ENCODE results near the gene CAMTA2. TPM values are rescaled to one million over a fixed set of nuclear protein-coding genes. Genes with fewer than 3 reads are reported as not detected.

Gene CAMTA2
- polyA plus RNA-seq, 1 donor (not counting 4 experiments of a cell fraction or from before 2014, with no cell fraction given), result 8.5 TPM

- Histone ChIP-seq H3K4me3 (ENCODE audit: control insufficient read depth in 2 of 3, extremely low read depth in 1 of 3, insufficient read depth in 2 of 3, low read depth in 1 of 3, low read length in 3 of 3) (peak overlapping the region; percentile 71 to 94 (median 92)), H3K79me2 (ENCODE audit: control insufficient read depth, insufficient read depth, low read length) (peaks cover 5% of the 10 kb centered on the region), H3K4me2 (ENCODE audit: control insufficient read depth, extremely low read depth, insufficient read depth, low read depth, low read length) (peak overlapping the region; percentile 95), H4K20me1 (ENCODE audit: control insufficient read depth, extremely low read depth, insufficient read depth, low read length) (no peaks in the 10 kb centered on the region), H3K9me1 (ENCODE audit: control insufficient read depth, extremely low read depth, insufficient read depth, low read length) (no peaks in the 10 kb centered on the region), H2AFZ (ENCODE audit: control insufficient read depth, low read length) (peak overlapping the region; percentile 49), H3K9ac (ENCODE audit: control insufficient read depth, extremely low read depth, insufficient read depth, low read length) (peak overlapping the region; percentile 97), H3K9me3 (ENCODE audit: control insufficient read depth, low read depth, low read length) (no peaks in the 10 kb centered on the region), H3K36me3 (ENCODE audit: control insufficient read depth in 2 of 2, extremely low read depth in 1 of 2, insufficient read depth in 2 of 2, low read length in 2 of 2) (peaks cover 20 to 27% of the 10 kb centered on the region in 2 experiments), H3K27me3 (ENCODE audit: control insufficient read depth, extremely low read depth, insufficient read depth, low read length) (no peaks in the 10 kb centered on the region), H3K4me1 (ENCODE audit: control insufficient read depth, extremely low read depth, insufficient read depth, low read length) (peaks cover 31% of the 10 kb centered on the region), H3K27ac (ENCODE audit: control insufficient read depth, insufficient read depth, low read length) (peak overlapping the region; percentile 99)
- FAIRE-seq (no peak), DNase-seq (ENCODE audit: low read depth, low spot score) (no peak)
- dilution Hi-C loops (cut with MboI; ENCODE audit: extremely low pct_ligation_motif_present, low sequenced_read_pairs), result no loop called here
- TF ChIP-seq EZH2 (IDR thresholded peaks at IDR 0.05; ENCODE audit: low read length) (no peak), CTCF (optimal IDR thresholded peaks at IDR 0.05 in 1 of 3, IDR thresholded peaks at IDR 0.05 in 1 of 3, conservative IDR thresholded peaks at IDR 0.05 in 1 of 3; ENCODE audit: extremely low read depth in 1 of 3, insufficient read depth in 2 of 3, low read length in 3 of 3) (no peak)
Measured at GRCh38 chr17:4968486-4969046, 18.9 kb downstream of the CAMTA2 start.

- Histone ChIP-seq H3K4me1 (ENCODE audit: control insufficient read depth, extremely low read depth, insufficient read depth, low read length) (peaks cover 31% of the 10 kb centered on the region), H3K9me1 (ENCODE audit: control insufficient read depth, extremely low read depth, insufficient read depth, low read length) (no peaks in the 10 kb centered on the region), H3K4me2 (ENCODE audit: control insufficient read depth, extremely low read depth, insufficient read depth, low read depth, low read length) (peak within 1 kb of the TSS; percentile 95), H3K4me3 (ENCODE audit: control insufficient read depth in 2 of 3, extremely low read depth in 1 of 3, insufficient read depth in 2 of 3, low read depth in 1 of 3, low read length in 3 of 3) (peak within 1 kb of the TSS; percentile 71 to 94 (median 92)), H3K27ac (ENCODE audit: control insufficient read depth, insufficient read depth, low read length) (peak within 1 kb of the TSS; percentile 99), H3K27me3 (ENCODE audit: control insufficient read depth, extremely low read depth, insufficient read depth, low read length) (no peaks in the 10 kb centered on the region), H3K36me3 (ENCODE audit: control insufficient read depth in 2 of 2, extremely low read depth in 1 of 2, insufficient read depth in 2 of 2, low read length in 2 of 2) (peaks cover 14 to 25% of the 10 kb centered on the region in 2 experiments), H3K9ac (ENCODE audit: control insufficient read depth, extremely low read depth, insufficient read depth, low read length) (peak within 1 kb of the TSS; percentile 97), H3K9me3 (ENCODE audit: control insufficient read depth, low read depth, low read length) (no peaks in the 10 kb centered on the region), H4K20me1 (ENCODE audit: control insufficient read depth, extremely low read depth, insufficient read depth, low read length) (no peaks in the 10 kb centered on the region), H3K79me2 (ENCODE audit: control insufficient read depth, insufficient read depth, low read length) (peaks cover 5% of the 10 kb centered on the region), H2AFZ (ENCODE audit: control insufficient read depth, low read length) (peak within 1 kb of the TSS; percentile 84)
- TF ChIP-seq CTCF (optimal IDR thresholded peaks at IDR 0.05 in 1 of 3, IDR thresholded peaks at IDR 0.05 in 1 of 3, conservative IDR thresholded peaks at IDR 0.05 in 1 of 3; ENCODE audit: extremely low read depth in 1 of 3, insufficient read depth in 2 of 3, low read length in 3 of 3) (no peak), EZH2 (IDR thresholded peaks at IDR 0.05; ENCODE audit: low read length) (no peak)
- DNase-seq (ENCODE audit: low read depth, low spot score) (no peak), FAIRE-seq (no peak)
- dilution Hi-C loops (cut with MboI; ENCODE audit: extremely low pct_ligation_motif_present, low sequenced_read_pairs), result no loop called here
Measured at GRCh38 chr17:4967539-4968485, 19.7 kb downstream of the CAMTA2 start, which contains the start of gene SPAG7. SPAG7 (minus strand) TSS chr17:4967817; CDS start chr17:4967804, 13 bp downstream.
